Placental pericyte (primary cell): ENCODE results near the gene CFAP68. TPM values are rescaled to one million over a fixed set of nuclear protein-coding genes. Genes with fewer than 3 reads are reported as not detected.

Experiments used
- small RNA-seq: library from RNA; depleted of rRNA; stranded (forward); fragments of <200 nt; gene quantifications from one replicate; pipeline ENCODE3, GENCODE V24; 2012; ENCODE audit warnings: low replicate concordance
- total RNA-seq: library from RNA; depleted of rRNA; stranded (reverse); fragments of >200 nt; gene quantifications from 2 replicates; pipeline ENCODE4 v1.2.3, GENCODE V29; 2012

Gene CFAP68
- 9.3 and 11.2 TPM in 2 replicates for total RNA-seq

GRCh38 chr11:111878849-111879636 is at the start of gene CFAP68, which contains the start of gene FDXACB1:
Gene CFAP68, plus strand, starts transcription at chr11:111879541. Its CDS starts 20 bp downstream, at chr11:111879561.
Gene FDXACB1, minus strand, starts transcription at chr11:111879165. Its CDS starts 33 bp downstream, at chr11:111879132.

GRCh38 chr11:111870886-111871692 is 8.3 kb upstream of the CFAP68 start, which contains the start of gene ALG9:
Gene ALG9, minus strand, starts transcription at chr11:111871581. Its CDS starts 99 bp downstream, at chr11:111871482.

GRCh38 chr11:111911563-111912401 is 32.4 kb downstream of the CFAP68 start, which contains the start of gene CRYAB:
Gene CRYAB, minus strand, starts transcription at chr11:111911770. Its CDS starts 46 bp downstream, at chr11:111911724.

DNA sequence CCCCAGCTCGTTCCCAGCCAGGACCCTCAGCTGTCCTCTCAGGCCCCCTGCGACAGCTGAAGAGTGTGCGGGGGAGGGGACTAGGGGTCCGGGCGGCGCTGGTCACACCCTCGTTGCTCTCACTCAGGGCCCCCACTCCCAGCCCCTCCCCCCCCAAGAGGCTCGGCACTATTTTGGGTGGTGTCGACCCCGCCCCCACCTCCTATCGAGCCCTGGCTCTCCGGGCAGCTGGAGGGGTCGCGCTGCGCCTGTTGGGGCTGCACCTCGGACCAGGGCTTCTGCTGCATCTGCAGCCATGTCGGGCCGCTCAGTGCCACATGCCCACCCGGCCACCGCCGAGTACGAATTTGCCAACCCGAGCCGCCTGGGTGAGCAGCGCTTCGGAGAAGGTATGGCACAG is 33.2 kb downstream of the CFAP68 start, which contains the start of gene HSPB2:
HSPB2 (plus strand) TSS at position 200 of the 400 bp plus-strand sequence; CDS start at position 296, 96 bp downstream.

GRCh38 chr11:111918390-111919256 is 39.3 kb downstream of the CFAP68 start, which contains the start of gene C11orf52:
Gene C11orf52, plus strand, starts transcription at chr11:111918913. Its CDS starts 60 bp downstream, at chr11:111918973.

Small RNA genes within 50 kb of the gene (small RNA-seq; reads per million reads assigned to genes)
- not detected for gene C11orf52
- not detected for gene GNG5P3
- gene RNA5SP351 = not detected
- not detected for gene RPL37AP8

Other genes with a start within 250 kb of the CFAP68 start
- gene PPP2R1B, start 113.2 kb upstream of the CFAP68 start, total RNA-seq = 15.8 and 36.1 TPM in 2 replicates
- 31.3 and 52.7 TPM in 2 replicates for gene ALG9, start 8.0 kb upstream of the CFAP68 start, total RNA-seq
- gene FDXACB1, start 376 bp upstream of the CFAP68 start, total RNA-seq = 1.5 and 7.4 TPM in 2 replicates
- 0.66 and 2.4 TPM in 2 replicates for gene CRYAB, start 32.2 kb downstream of the CFAP68 start, total RNA-seq
- not detected in 2 replicates for gene HSPB2, start 33.2 kb downstream of the CFAP68 start, total RNA-seq
- not detected in 2 replicates for gene C11orf52, start 39.4 kb downstream of the CFAP68 start, total RNA-seq
- gene DIXDC1, start 57.8 kb downstream of the CFAP68 start, total RNA-seq = 7.4 and 16.3 TPM in 2 replicates
- 35.0 and 63.6 TPM in 2 replicates for gene DLAT, start 145.9 kb downstream of the CFAP68 start, total RNA-seq
- 1.0 and 1.5 TPM in 2 replicates for gene PIH1D2, start 194.5 kb downstream of the CFAP68 start, total RNA-seq
- 21.9 and 24.3 TPM in 2 replicates for gene NKAPD1, start 194.8 kb downstream of the CFAP68 start, total RNA-seq
- 22.1 and 33.9 TPM in 2 replicates for gene TIMM8B, start 207.2 kb downstream of the CFAP68 start, total RNA-seq
- 84.0 and 105 TPM in 2 replicates for gene SDHD, start 207.3 kb downstream of the CFAP68 start, total RNA-seq